NCI-H146 treated with DMSO at 0.1 percent for 48 hours (cell line): ENCODE measurements around the gene DPP10.

ENCODE experiments used
- DNase-seq: peaks from one replicate; lab custom pipeline; 2025; ENCODE audit not compliant: unreplicated experiment; lab: John Stamatoyannopoulos, UW

DPP10 gene

GRCh38 chr2:114580691-114581090 is 138.2 kb downstream of the DPP10 start:
- DNase-seq = no peak

GRCh38 chr2:114598329-114598728 is 155.9 kb downstream of the DPP10 start:
- no peak for DNase-seq

- no peak for DNase-seq
These were observed 166.8 kb downstream of the DPP10 start for GRCh38 chr2:114609203-114609602.

- no peak for DNase-seq
These were observed 167.4 kb downstream of the DPP10 start for GRCh38 chr2:114609801-114610200.

- DNase-seq = no peak
These were observed 168.2 kb downstream of the DPP10 start for GRCh38 chr2:114610677-114611076.

- no peak for DNase-seq
These were observed 172.2 kb downstream of the DPP10 start for GRCh38 chr2:114614592-114614991.

GRCh38 chr2:114628481-114628880 is 186.0 kb downstream of the DPP10 start:
- DNase-seq = no peak

- DNase-seq = no peak
These were observed 188.7 kb downstream of the DPP10 start for GRCh38 chr2:114631146-114631545.

- no peak for DNase-seq
These were observed 199.8 kb downstream of the DPP10 start for GRCh38 chr2:114642166-114642770.

GRCh38 chr2:114642988-114643553 is 200.6 kb downstream of the DPP10 start:
- DNase-seq = no peak

GRCh38 chr2:114651933-114652332 is 209.5 kb downstream of the DPP10 start:
- DNase-seq = no peak

- no peak for DNase-seq
These were observed 217.4 kb downstream of the DPP10 start for GRCh38 chr2:114659880-114660279.

GRCh38 chr2:114661971-114662939 is 219.8 kb downstream of the DPP10 start:
- no peak for DNase-seq

- no peak for DNase-seq
These were observed 226.0 kb downstream of the DPP10 start for GRCh38 chr2:114668415-114668814.

- no peak for DNase-seq
These were observed 240.8 kb downstream of the DPP10 start for GRCh38 chr2:114683251-114683650.

- no peak for DNase-seq
These were observed 242.0 kb downstream of the DPP10 start for GRCh38 chr2:114684403-114684802.

- no peak for DNase-seq
These were observed 242.7 kb downstream of the DPP10 start for GRCh38 chr2:114685102-114685501.

- DNase-seq = no peak
These were observed 245.8 kb downstream of the DPP10 start for GRCh38 chr2:114688241-114688640.

GRCh38 chr2:114698520-114698919 is 256.1 kb downstream of the DPP10 start:
- no peak for DNase-seq

- DNase-seq = no peak
These were observed 257.0 kb downstream of the DPP10 start for GRCh38 chr2:114699423-114699944.

- DNase-seq = no peak
These were observed 258.0 kb downstream of the DPP10 start for GRCh38 chr2:114700440-114700839.
